Endothelial cell of umbilical vein (primary cell): ENCODE results near the gene TLN1. TPM values are rescaled to one million over a fixed set of nuclear protein-coding genes. Genes with fewer than 3 reads are reported as not detected.

Experiments used
- BruUV-seq: library from RNA; stranded (reverse); fragments of 400-500 nt; replicated peaks from 2 replicates; lab custom pipeline; 2021; lab: Mats Ljungman, UMichigan
- CTCF ChIA-PET: fragments of 300-600, 350-600 bp; sonication (Branson Sonifier 250); formaldehyde crosslinking; loops from one replicate; lab custom pipeline; 2021; ENCODE audit warnings: antibody characterized with exemption, inconsistent platforms; lab: Charles Lee
- POLR2A ChIA-PET: fragments of 300-600, 350-600 bp; sonication (Branson Sonifier 250); formaldehyde crosslinking; loops from one replicate; lab custom pipeline; 2021; ENCODE audit warnings: antibody characterized with exemption, inconsistent platforms; lab: Charles Lee
- DNase-seq: peaks from one replicate; pipeline ENCODE4 v3.0.0-alpha.2; 2011; ENCODE audit warnings: low read depth, low spot score
- FAIRE-seq: peaks from 2 replicates; lab custom pipeline; 2011; peaks lifted over from hg19 to GRCh38; lab: Jason Lieb, UNC
- H2AFZ ChIP-seq: 2 replicates; pipeline ENCODE4 v1.6.0; 2012; ENCODE audit warnings: low read depth, low read length, control low read depth, inconsistent platforms
- H3K27ac ChIP-seq: 2 replicates; pipeline ENCODE4 v1.5.1; 2011; ENCODE audit warnings: low read depth, mild to moderate bottlenecking, control low read depth, low read length, moderate library complexity; ENCODE audit not compliant: insufficient read depth
- H3K27me3 ChIP-seq, 2 experiments: 2 replicates each; pipeline versions ENCODE4 v1.6.0 to v1.6.1; 2011; ENCODE audit warnings: low read length in 2 of 2, mixed read lengths in 1 of 2; ENCODE audit not compliant: control insufficient read depth in 2 of 2, insufficient read depth in 2 of 2
- H3K36me3 ChIP-seq, 2 experiments: 2 replicates in 1 of 2; 3 replicates in 1 of 2; pipeline ENCODE4 v1.5.1; 2011; ENCODE audit warnings: low read length in 2 of 2, mild to moderate bottlenecking in 1 of 2, moderate library complexity in 1 of 2; ENCODE audit not compliant: control insufficient read depth in 2 of 2, insufficient read depth in 2 of 2; ENCODE audit errors: extremely low read depth in 1 of 2
- H3K4me1 ChIP-seq: 3 replicates; pipeline ENCODE4 v1.5.1; 2011; ENCODE audit warnings: mild to moderate bottlenecking, low read length; ENCODE audit not compliant: control insufficient read depth, insufficient read depth; ENCODE audit errors: extremely low read depth
- H3K4me2 ChIP-seq: 2 replicates; pipeline ENCODE4 v1.6.1; 2011; ENCODE audit warnings: low read length, control low read depth, mixed read lengths; ENCODE audit not compliant: insufficient read depth
- H3K4me3 ChIP-seq, 3 experiments: fragments of 200-600 bp in 1 of 3; sonication (generic), shearing (Covaris generic) in 1 of 3; replicated peaks in 1 of 3; 2 replicates each; pipeline ENCODE4 v1.5.1; 2011 to 2016; ENCODE audit warnings: control low read depth in 3 of 3, low read length in 3 of 3, mild to moderate bottlenecking in 2 of 3, inconsistent platforms in 1 of 3, low read depth in 1 of 3, moderate library complexity in 1 of 3; ENCODE audit not compliant: insufficient read depth in 1 of 3
- H3K79me2 ChIP-seq: 2 replicates; pipeline ENCODE4 v1.6.0; 2012; ENCODE audit warnings: low read length, inconsistent platforms; ENCODE audit not compliant: control insufficient read depth, insufficient read depth
- H3K9ac ChIP-seq: replicated peaks from 2 replicates; pipeline ENCODE3; 2011; ENCODE audit warnings: low read length, control low read depth; ENCODE audit not compliant: insufficient read depth; ENCODE audit errors: extremely low read depth
- H3K9me1 ChIP-seq: replicated peaks from 3 replicates; pipeline ENCODE4 v1.6.0; 2011; ENCODE audit warnings: mild to moderate bottlenecking, low read length; ENCODE audit not compliant: control insufficient read depth, insufficient read depth; ENCODE audit errors: extremely low read depth
- H3K9me3 ChIP-seq: replicated peaks from 2 replicates; pipeline ENCODE4 v1.5.1; 2012; ENCODE audit warnings: low read length, inconsistent platforms; ENCODE audit not compliant: control insufficient read depth, insufficient read depth
- H4K20me1 ChIP-seq: replicated peaks from 2 replicates; pipeline ENCODE3; 2011; ENCODE audit warnings: mild to moderate bottlenecking, low read length; ENCODE audit not compliant: control insufficient read depth, insufficient read depth; ENCODE audit errors: extremely low read depth
- EZH2 ChIP-seq: IDR thresholded peaks from 2 replicates; pipeline ENCODE4 v1.6.1; 2012; ENCODE audit warnings: borderline replicate concordance, low read depth, mild to moderate bottlenecking, moderate library complexity, low read length, inconsistent platforms; ENCODE audit not compliant: severe bottlenecking
- FOS ChIP-seq: IDR thresholded peaks from 2 replicates; pipeline ENCODE4 v1.6.1; 2011; ENCODE audit warnings: mild to moderate bottlenecking, low read length, moderate library complexity, borderline replicate concordance; ENCODE audit not compliant: insufficient read depth
- GATA2 ChIP-seq: IDR thresholded peaks from 2 replicates; pipeline ENCODE4 v1.7.0; 2011; ENCODE audit warnings: low read depth, mild to moderate bottlenecking, moderate library complexity, mixed read lengths, low read length; ENCODE audit not compliant: insufficient read length, insufficient read depth
- JUN ChIP-seq: IDR thresholded peaks from 2 replicates; pipeline ENCODE4 v1.6.1; 2011; ENCODE audit warnings: borderline replicate concordance, low read depth; ENCODE audit not compliant: insufficient read length, insufficient read depth
- MYC ChIP-seq: IDR thresholded peaks from one replicate; pipeline ENCODE4 v1.6.1; 2011; ENCODE audit warnings: mild to moderate bottlenecking, low read depth, low read length
- POLR2A ChIP-seq: IDR thresholded peaks from 2 replicates; pipeline ENCODE4 v1.6.1; 2012; ENCODE audit warnings: low read depth, mild to moderate bottlenecking, control low read depth, low read length
- POLR2AphosphoS5 ChIP-seq: IDR thresholded peaks from 2 replicates; pipeline ENCODE4 v1.6.1; 2012; ENCODE audit warnings: low read depth, mild to moderate bottlenecking, control low read depth, low read length, moderate library complexity; ENCODE audit not compliant: insufficient read depth
- dilution Hi-C: fragments of 300-500 bp; cut with MboI; formaldehyde crosslinking; loops from one replicate; pipeline ENCODE4 v1.15.0; 2019; ENCODE audit warnings: low sequenced_read_pairs; ENCODE audit not compliant: extremely low pct_ligation_motif_present
- intact Hi-C: fragments of 100-400 bp; cut with micrococcal nuclease; formaldehyde crosslinking; loops from one replicate; pipeline ENCODE4 v1.10.0; 2022
- polyA plus RNA-seq, 4 experiments: library from polyadenylated mRNA; depleted of rRNA in 3 of 4; stranded (reverse) in 3 of 4; unstranded in 1 of 4; fragments of >200 nt; gene quantifications; 2 replicates each; pipeline versions ENCODE4 v1.2.1 to v1.2.3, GENCODE V29; 2011 to 2012; ENCODE audit warnings: missing spikeins in 1 of 4
- total RNA-seq: library from RNA; stranded (reverse); gene quantifications from 2 replicates; pipeline ENCODE4 v1.2.3, GENCODE V29; 2021
- TF ChIP-seq, protein P1 (sequence below), 2 donors: IDR thresholded peaks; 1 replicate in 1 of 2; 2 replicates in 1 of 2; pipeline ENCODE4 v1.5.1; 2011; ENCODE audit warnings: low read length in 2 of 2, mild to moderate bottlenecking in 2 of 2, moderate library complexity in 2 of 2, control low read depth in 1 of 2, inconsistent platforms in 1 of 2, low read depth in 1 of 2; ENCODE audit not compliant: insufficient read depth in 1 of 2; ENCODE audit errors: extremely low read depth in 1 of 2
- TF ChIP-seq, protein P2 (sequence below): IDR thresholded peaks from 2 replicates; pipeline ENCODE4 v1.6.1; 2011; ENCODE audit not compliant: insufficient read depth, insufficient read length

The TLN1 gene
- total and polyA plus RNA-seq, 2 donors (not counting 3 experiments of a cell fraction or from before 2014, with no cell fraction given), result 120 to 450 TPM

DNA sequence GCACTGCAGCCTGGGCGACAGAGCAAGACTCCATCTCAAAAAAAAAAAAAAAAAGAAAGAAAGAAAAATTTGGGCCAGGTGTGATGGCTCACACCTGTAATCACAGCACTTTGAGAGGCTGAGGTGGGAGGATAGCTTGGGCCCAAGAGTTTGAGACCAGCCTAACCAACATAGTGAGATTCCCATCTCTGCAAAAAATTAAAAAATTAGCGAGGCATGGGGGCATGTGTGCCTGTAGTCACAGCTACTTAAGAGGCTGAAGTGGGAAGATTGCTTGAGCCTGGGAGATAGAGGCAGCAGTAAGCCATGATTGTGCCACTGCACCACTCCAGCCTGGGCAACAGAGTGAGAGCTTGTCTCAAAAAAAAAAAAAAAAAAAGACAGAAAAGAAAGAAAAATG is 78.4 kb downstream of the TLN1 start:
- H4K20me1 ChIP-seq, result no peaks in the 10 kb centered on the region
- no peaks in the 10 kb centered on the region for H3K9me3 ChIP-seq
- no peak overlapping the region for H3K4me3 ChIP-seq
- peaks cover 0 to 2% of the 10 kb centered on the region in 2 experiments for H3K27me3 ChIP-seq
- BruUV-seq, result no TSS peak
- CTCF ChIA-PET, result interaction anchor here (1.5 kb wide), 1 partner anchor 43 kb away, joined by 3 read pairs; no protein-coding TSS in a partner anchor
- no peaks in the 10 kb centered on the region for H3K9me1 ChIP-seq
- H3K36me3 ChIP-seq, result no peaks in the 10 kb centered on the region
- FAIRE-seq (no peak), DNase-seq (no peak)
- intact Hi-C loops (no loop called here), dilution Hi-C loops (no loop called here)
- H3K4me2 ChIP-seq, result no peak overlapping the region
- H2AFZ ChIP-seq, result no peak overlapping the region
- no peak overlapping the region for H3K27ac ChIP-seq
- TF ChIP-seq MYC (no peak), POLR2AphosphoS5 (no peak), JUN (no peak), GATA2 (no peak), POLR2A (no peak), EZH2 (no peak), FOS (no peak)
- TF ChIP-seq, protein P1, sequence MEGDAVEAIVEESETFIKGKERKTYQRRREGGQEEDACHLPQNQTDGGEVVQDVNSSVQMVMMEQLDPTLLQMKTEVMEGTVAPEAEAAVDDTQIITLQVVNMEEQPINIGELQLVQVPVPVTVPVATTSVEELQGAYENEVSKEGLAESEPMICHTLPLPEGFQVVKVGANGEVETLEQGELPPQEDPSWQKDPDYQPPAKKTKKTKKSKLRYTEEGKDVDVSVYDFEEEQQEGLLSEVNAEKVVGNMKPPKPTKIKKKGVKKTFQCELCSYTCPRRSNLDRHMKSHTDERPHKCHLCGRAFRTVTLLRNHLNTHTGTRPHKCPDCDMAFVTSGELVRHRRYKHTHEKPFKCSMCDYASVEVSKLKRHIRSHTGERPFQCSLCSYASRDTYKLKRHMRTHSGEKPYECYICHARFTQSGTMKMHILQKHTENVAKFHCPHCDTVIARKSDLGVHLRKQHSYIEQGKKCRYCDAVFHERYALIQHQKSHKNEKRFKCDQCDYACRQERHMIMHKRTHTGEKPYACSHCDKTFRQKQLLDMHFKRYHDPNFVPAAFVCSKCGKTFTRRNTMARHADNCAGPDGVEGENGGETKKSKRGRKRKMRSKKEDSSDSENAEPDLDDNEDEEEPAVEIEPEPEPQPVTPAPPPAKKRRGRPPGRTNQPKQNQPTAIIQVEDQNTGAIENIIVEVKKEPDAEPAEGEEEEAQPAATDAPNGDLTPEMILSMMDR (IDR thresholded peaks at IDR 0.05; ENCODE audit: extremely low read depth in 1 of 2, insufficient read depth in 1 of 2, low read depth in 1 of 2, low read length in 2 of 2), result no peak
- TF ChIP-seq, protein P2, sequence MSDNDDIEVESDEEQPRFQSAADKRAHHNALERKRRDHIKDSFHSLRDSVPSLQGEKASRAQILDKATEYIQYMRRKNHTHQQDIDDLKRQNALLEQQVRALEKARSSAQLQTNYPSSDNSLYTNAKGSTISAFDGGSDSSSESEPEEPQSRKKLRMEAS, result no peak
- no peaks in the 10 kb centered on the region for H3K79me2 ChIP-seq
- H3K9ac ChIP-seq, result no peak overlapping the region
- no peaks in the 10 kb centered on the region for H3K4me1 ChIP-seq
- POLR2A ChIA-PET, result no interaction called here
